Heart right ventricle (tissue), 16 donors: ENCODE results near the gene MAP7. TPM values are rescaled to one million over a fixed set of nuclear protein-coding genes. Genes with fewer than 3 reads are reported as not detected.
A peak's percentile ranks its signal among the peaks of the same experiment; 100 is the strongest.
"Not testable (repeated sequence)": the region's sequence is repeated elsewhere in the genome, so short reads cannot be mapped to it uniquely, and the experiment has no call there.

Experiments used
- ATAC-seq, 8 donors: fragments of 200-7000 bp; cut with Tn5 transposase; one replicate each; pipeline ENCODE4 v1.9.1; 2020; ENCODE audit warnings: mild to moderate bottlenecking in 8 of 8, moderate library complexity in 8 of 8, moderate number of reproducible peaks in 1 of 8
- DNase-seq, 2 donors: peaks; one replicate each; pipeline ENCODE4 v3.0.0-alpha.2; 2020
- H3K27ac ChIP-seq, 10 donors: fragments of 200-600 bp; sonication (generic) in 2 of 10; one replicate each; pipeline versions ENCODE4 v1.5.0 to v1.8.0; 2020 to 2022; ENCODE audit warnings: mild to moderate bottlenecking in 3 of 10
- H3K27me3 ChIP-seq, 7 donors: fragments of 200-600 bp; one replicate each; pipeline ENCODE4 v1.8.0; 2021 to 2022; ENCODE audit warnings: mild to moderate bottlenecking in 2 of 7
- H3K36me3 ChIP-seq, 9 donors: fragments of 200-600 bp; sonication (generic) in 1 of 9; one replicate each; pipeline versions ENCODE4 v1.5.0 to v1.8.0; 2020 to 2022; ENCODE audit warnings: mild to moderate bottlenecking in 2 of 9
- H3K4me1 ChIP-seq, 9 donors: fragments of 200-600 bp; sonication (generic) in 1 of 9; one replicate each; pipeline versions ENCODE4 v1.5.0 to v1.8.0; 2020 to 2022; ENCODE audit warnings: mild to moderate bottlenecking in 4 of 9
- H3K4me3 ChIP-seq, 10 donors: fragments of 200-600 bp; sonication (generic) in 2 of 10; one replicate each; pipeline versions ENCODE4 v1.5.0 to v1.8.0; 2020 to 2022; ENCODE audit warnings: mild to moderate bottlenecking in 7 of 10, moderate library complexity in 2 of 10
- H3K9me3 ChIP-seq, 11 donors: fragments of 200-600 bp in 10 of 11; sonication (generic) in 2 of 11; one replicate each; pipeline versions ENCODE4 v1.5.0 to v1.8.0; 2013 to 2022; ENCODE audit warnings: mild to moderate bottlenecking in 2 of 11, control low read depth in 1 of 11, moderate library complexity in 1 of 11
- WGBS, 2 donors: extraction: QIAGEN DNeasy Blood & Tissue Kit; methylation state at CpG; one replicate each; pipeline ENCODE4 v1.1.7; 2013; ENCODE audit warnings: inconsistent platforms in 1 of 2; 5-methylcytosine and 5-hydroxymethylcytosine counted together
- intact Hi-C, 10 donors: fragments of 100-400 bp; cut with DNase I; formaldehyde crosslinking; loops; one replicate each; pipeline versions ENCODE4 v1.11.1 to v1.14.2; 2022
- polyA plus RNA-seq, 2 donors: library from polyadenylated mRNA; stranded (reverse); fragments of 200-250 nt; gene quantifications; one replicate each; pipeline ENCODE4 v1.2.3, GENCODE V29; 2013
- total RNA-seq, 10 donors: library from RNA; stranded (reverse); fragmentation: NEBNext Ultra II Directional in 3 of 10; extraction: Animal tissue kit (Norgen Biotek cat#: 25700) in 3 of 10; gene quantifications; one replicate each; pipeline versions ENCODE4 v1.2.1 to v1.2.4, GENCODE V29; 2021 to 2023
- TF ChIP-seq, protein P1 (sequence below), 9 donors: fragments of 200-600 bp; sonication (generic) in 2 of 9; IDR thresholded peaks; one replicate each; pipeline versions ENCODE4 v1.5.0 to v1.8.0; 2021 to 2022; ENCODE audit warnings: antibody characterized with exemption in 9 of 9, mild to moderate bottlenecking in 5 of 9, moderate library complexity in 1 of 9
- donor health status: Arrhythmogenic right ventricular cardiomyopathy.
- donor health status: ischemic (EF 13 %, LVEDD 7.1; RV severe dilation, severe dysfunction).
- donor health status: healthy with polysubstance abuse.
- donor health status: DM: no; HTN: yes; CAD: no.
- donor health status: DM: no; HTN: no; CAD: no.
- donor health status: ischemic (EF 25% LVEDD 6.9; RV normal size, moderate dysfunction).
- donor health status: ischemic (EF 25% LVEDD 5.7; RV mildly dilated, moderate dysfunction).
- donor health status: healthy.
- donor health status: DM: yes; HTN: yes; CAD: no.
- donor health status: Ischemic cardiomyopathy.
- donor health status: ischemic (EF 35%, LVEDD 5.7; RV mildly dilated, moderate dysfunction).
- donor health status: nonischemic (EF 11% LVEDD 7.7; RV severe dilation, severe dysfunction).
- donor health status: DM: yes; HTN: yes; CAD: no.
- donor health status: PGD.
- donor health status: ischemic (EF 29% LVEDD 5.4; RV normal size, mild dysfunction).
- donor health status: nonischemic (EF 23%, LVEDD 6.1; RV moderate dilation, normal function).

MAP7 gene
- total and polyA plus RNA-seq, 12 donors, result 0.48 to 4.1 (median 2.3) TPM

GRCh38 chr6:136404627-136405419 is 145.4 kb downstream of the MAP7 start:
- peaks cover 0 to 23% (median 0%) of the 10 kb centered on the region in 9 donors for H3K4me1 ChIP-seq
- H3K27ac ChIP-seq, result no peak overlapping the region
- no peak overlapping the region for H3K4me3 ChIP-seq
- TF ChIP-seq, protein P1, sequence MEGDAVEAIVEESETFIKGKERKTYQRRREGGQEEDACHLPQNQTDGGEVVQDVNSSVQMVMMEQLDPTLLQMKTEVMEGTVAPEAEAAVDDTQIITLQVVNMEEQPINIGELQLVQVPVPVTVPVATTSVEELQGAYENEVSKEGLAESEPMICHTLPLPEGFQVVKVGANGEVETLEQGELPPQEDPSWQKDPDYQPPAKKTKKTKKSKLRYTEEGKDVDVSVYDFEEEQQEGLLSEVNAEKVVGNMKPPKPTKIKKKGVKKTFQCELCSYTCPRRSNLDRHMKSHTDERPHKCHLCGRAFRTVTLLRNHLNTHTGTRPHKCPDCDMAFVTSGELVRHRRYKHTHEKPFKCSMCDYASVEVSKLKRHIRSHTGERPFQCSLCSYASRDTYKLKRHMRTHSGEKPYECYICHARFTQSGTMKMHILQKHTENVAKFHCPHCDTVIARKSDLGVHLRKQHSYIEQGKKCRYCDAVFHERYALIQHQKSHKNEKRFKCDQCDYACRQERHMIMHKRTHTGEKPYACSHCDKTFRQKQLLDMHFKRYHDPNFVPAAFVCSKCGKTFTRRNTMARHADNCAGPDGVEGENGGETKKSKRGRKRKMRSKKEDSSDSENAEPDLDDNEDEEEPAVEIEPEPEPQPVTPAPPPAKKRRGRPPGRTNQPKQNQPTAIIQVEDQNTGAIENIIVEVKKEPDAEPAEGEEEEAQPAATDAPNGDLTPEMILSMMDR (IDR thresholded peaks at IDR 0.05), result no peak
- H3K36me3 ChIP-seq, result no peaks in the 10 kb centered on the region
- no peaks in the 10 kb centered on the region for H3K27me3 ChIP-seq
- no peak for DNase-seq
- H3K9me3 ChIP-seq, result no peaks in the 10 kb centered on the region
- WGBS, 2 donors, result 86 to 87% methylated on average over 6 of the region's 6 CpGs
- no peak for ATAC-seq
- intact Hi-C loops, result no loop called here

GRCh38 chr6:136404007-136404406 is 146.2 kb downstream of the MAP7 start:
- no peaks in the 10 kb centered on the region for H3K27me3 ChIP-seq
- H3K9me3 ChIP-seq, result no peaks in the 10 kb centered on the region
- intact Hi-C loops, result no loop called here
- H3K27ac ChIP-seq, result no peak overlapping the region
- DNase-seq (no peak), ATAC-seq (no peak)
- H3K36me3 ChIP-seq, result no peaks in the 10 kb centered on the region
- no peak overlapping the region for H3K4me3 ChIP-seq
- H3K4me1 ChIP-seq, result peaks cover 0 to 23% (median 0%) of the 10 kb centered on the region in 9 donors
- TF ChIP-seq, protein P1 (IDR thresholded peaks at IDR 0.05), result no peak
- 56 to 68% methylated on average over 3 of the region's 3 CpGs for WGBS, 2 donors

- peak in 1 of 8 donors; percentile 53 for ATAC-seq
- DNase-seq, result no peak
- Histone ChIP-seq H3K4me1 (peaks cover 0 to 21% (median 0%) of the 10 kb centered on the region in 9 donors), H3K27ac (peak overlapping the region in 1 of 10 donors; percentile 64), H3K4me3 (no peak overlapping the region), H3K27me3 (no peaks in the 10 kb centered on the region), H3K36me3 (no peaks in the 10 kb centered on the region), H3K9me3 (no peaks in the 10 kb centered on the region)
- TF ChIP-seq, protein P1 (IDR thresholded peaks at IDR 0.05), result no peak
- 78 to 82% methylated on average over 6 of the region's 6 CpGs for WGBS, 2 donors
- intact Hi-C loops, result no loop called here
Measured at GRCh38 chr6:136403110-136403980, 146.9 kb downstream of the MAP7 start.

GRCh38 chr6:136401749-136402148 is 148.5 kb downstream of the MAP7 start:
- DNase-seq (no peak), ATAC-seq (no peak)
- H3K36me3 ChIP-seq, result no peaks in the 10 kb centered on the region
- H3K4me3 ChIP-seq, result no peak overlapping the region
- WGBS, 2 donors, result 78 to 82% methylated on average over 3 of the region's 3 CpGs
- H3K27ac ChIP-seq, result no peak overlapping the region
- TF ChIP-seq, protein P1 (IDR thresholded peaks at IDR 0.05), result no peak
- no peaks in the 10 kb centered on the region for H3K9me3 ChIP-seq
- intact Hi-C loops, result no loop called here
- no peaks in the 10 kb centered on the region for H3K27me3 ChIP-seq
- peaks cover 0 to 12% (median 0%) of the 10 kb centered on the region in 9 donors for H3K4me1 ChIP-seq

- H3K36me3 ChIP-seq, H3K4me3 ChIP-seq, H3K27me3 ChIP-seq, DNase-seq, intact Hi-C loops, H3K27ac ChIP-seq, H3K9me3 ChIP-seq, ATAC-seq: not testable (repeated sequence)
- 91 to 99% methylated on average over 4 of the region's 4 CpGs for WGBS, 2 donors
- peaks cover 0 to 12% (median 0%) of the 10 kb centered on the region in 9 donors for H3K4me1 ChIP-seq
Measured at GRCh38 chr6:136401236-136401635, 149.0 kb downstream of the MAP7 start.
